ENCODE data around the gene CASP3. TPM values are rescaled to one million over a fixed set of nuclear protein-coding genes. Genes with fewer than 3 reads are reported as not detected.
A peak's percentile ranks its signal among the peaks of the same experiment; 100 is the strongest.

Gene CASP3
- total and polyA plus RNA-seq, 5 donors from 2014 or later = 11.5 to 26.1 (median 14.2) TPM

GRCh38 chr4:184672741-184673140 lies 23.5 kb upstream of the CASP3 start:
- peaks cover 17 to 26% (median 19%) of the 10 kb centered on the region in 4 donors for H3K4me1 Mint-ChIP-seq
- H3K27me3 Mint-ChIP-seq = no peaks in the 10 kb centered on the region
- no peak for ATAC-seq (ENCODE audit: low read depth in 2 of 2)
- no peak overlapping the region for H3K4me3 Mint-ChIP-seq
- peaks cover 0 to 2% (median 0%) of the 10 kb centered on the region in 7 donors for H3K9me3 Mint-ChIP-seq
- Histone ChIP-seq H3K36me3 (ENCODE audit: control insufficient read depth, insufficient read depth, low read length) (peaks cover 12% of the 10 kb centered on the region), H3K4me3 (ENCODE audit: low read depth, low read length) (no peak overlapping the region), H3K9me3 (ENCODE audit: control insufficient read depth in 2 of 2, low read length in 2 of 2) (no peaks in the 10 kb centered on the region), H3K4me1 (ENCODE audit: control insufficient read depth, insufficient read depth, low read length, poor library complexity, severe bottlenecking) (peaks cover 22% of the 10 kb centered on the region), H3K27me3 (ENCODE audit: control insufficient read depth, insufficient read depth, low read length) (no peaks in the 10 kb centered on the region), H3K27ac (ENCODE audit: insufficient read depth, low read length, poor library complexity, severe bottlenecking) (no peak overlapping the region)
- no peak for DNase-seq
- peaks cover 43% of the 10 kb centered on the region for H3K36me3 Mint-ChIP-seq
- no peak overlapping the region for H3K27ac Mint-ChIP-seq

DNA sequence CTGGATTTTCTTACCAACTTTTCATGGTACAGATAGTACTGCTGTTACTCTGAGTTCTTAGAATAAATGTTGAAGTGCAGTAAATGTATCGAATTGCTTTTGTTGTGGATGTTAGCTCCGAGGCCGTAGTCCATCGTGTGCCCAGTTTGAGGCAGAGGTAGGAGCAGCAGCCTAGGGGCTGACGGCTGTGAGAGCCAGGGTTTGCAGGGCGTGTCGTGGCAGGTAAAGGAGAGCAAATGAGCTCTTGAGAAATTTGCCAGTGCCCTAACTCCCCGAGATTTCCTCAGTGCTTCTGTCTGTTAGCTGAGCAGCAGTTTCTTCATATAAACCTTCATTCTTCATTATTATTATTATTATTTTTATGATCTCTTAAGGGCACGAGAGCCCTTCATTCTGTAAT lies 21.9 kb upstream of the CASP3 start:
- Histone ChIP-seq H3K27me3 (ENCODE audit: control insufficient read depth, insufficient read depth, low read length) (no peaks in the 10 kb centered on the region), H3K4me1 (ENCODE audit: control insufficient read depth, insufficient read depth, low read length, poor library complexity, severe bottlenecking) (peaks cover 22% of the 10 kb centered on the region), H3K9me3 (ENCODE audit: control insufficient read depth in 2 of 2, low read length in 2 of 2) (no peaks in the 10 kb centered on the region), H3K27ac (ENCODE audit: insufficient read depth, low read length, poor library complexity, severe bottlenecking) (no peak overlapping the region), H3K4me3 (ENCODE audit: low read depth, low read length) (no peak overlapping the region), H3K36me3 (ENCODE audit: control insufficient read depth, insufficient read depth, low read length) (peaks cover 12% of the 10 kb centered on the region)
- no peak overlapping the region for H3K4me3 Mint-ChIP-seq
- H3K27ac Mint-ChIP-seq = peak overlapping the region in 1 of 3 donors; percentile 82
- ATAC-seq (ENCODE audit: low read depth in 2 of 2) (no peak), DNase-seq (no peak)
- H3K4me1 Mint-ChIP-seq = peaks cover 11 to 27% (median 19%) of the 10 kb centered on the region in 4 donors
- peaks cover 0 to 2% (median 0%) of the 10 kb centered on the region in 7 donors for H3K9me3 Mint-ChIP-seq
- no peaks in the 10 kb centered on the region for H3K27me3 Mint-ChIP-seq
- H3K36me3 Mint-ChIP-seq = peaks cover 52% of the 10 kb centered on the region

GRCh38 chr4:184669251-184669650 lies 20.0 kb upstream of the CASP3 start:
- Mint-ChIP-seq H3K4me3 (peak overlapping the region in 1 of 4 donors; percentile 44), H3K9me3 (peaks cover 0 to 2% (median 0%) of the 10 kb centered on the region in 7 donors), H3K27me3 (no peaks in the 10 kb centered on the region), H3K4me1 (peaks cover 11 to 27% (median 21%) of the 10 kb centered on the region in 4 donors), H3K27ac (peak overlapping the region; percentile 29 to 82 (median 78)), H3K36me3 (peaks cover 55% of the 10 kb centered on the region)
- Histone ChIP-seq H3K4me3 (ENCODE audit: low read depth, low read length) (peak overlapping the region; percentile 46), H3K27me3 (ENCODE audit: control insufficient read depth, insufficient read depth, low read length) (no peaks in the 10 kb centered on the region), H3K4me1 (ENCODE audit: control insufficient read depth, insufficient read depth, low read length, poor library complexity, severe bottlenecking) (peaks cover 22% of the 10 kb centered on the region), H3K27ac (ENCODE audit: insufficient read depth, low read length, poor library complexity, severe bottlenecking) (peak overlapping the region; percentile 55), H3K9me3 (ENCODE audit: control insufficient read depth in 2 of 2, low read length in 2 of 2) (no peaks in the 10 kb centered on the region), H3K36me3 (ENCODE audit: control insufficient read depth, insufficient read depth, low read length) (peaks cover 8% of the 10 kb centered on the region)
- no peak for ATAC-seq (ENCODE audit: low read depth in 2 of 2)
- no peak for DNase-seq

GRCh38 chr4:184668511-184669114 lies 19.4 kb upstream of the CASP3 start:
- Mint-ChIP-seq H3K27me3 (no peaks in the 10 kb centered on the region), H3K27ac (peak overlapping the region; percentile 30 to 82 (median 78)), H3K9me3 (no peaks in the 10 kb centered on the region), H3K36me3 (peaks cover 49% of the 10 kb centered on the region), H3K4me1 (peaks cover 11 to 27% (median 21%) of the 10 kb centered on the region in 4 donors), H3K4me3 (peak overlapping the region in 3 of 4 donors; percentile 5 to 65 (median 32))
- DNase-seq (peak in 1 of 3 donors; percentile 82), ATAC-seq (ENCODE audit: low read depth in 2 of 2) (peak; percentile 53 to 63)
- peaks cover 22% of the 10 kb centered on the region for H3K4me1 ChIP-seq (ENCODE audit: control insufficient read depth, insufficient read depth, low read length, poor library complexity, severe bottlenecking)
- H3K9me3 ChIP-seq (ENCODE audit: control insufficient read depth in 2 of 2, low read length in 2 of 2) = no peaks in the 10 kb centered on the region
- peak overlapping the region; percentile 55 for H3K27ac ChIP-seq (ENCODE audit: insufficient read depth, low read length, poor library complexity, severe bottlenecking)
- H3K27me3 ChIP-seq (ENCODE audit: control insufficient read depth, insufficient read depth, low read length) = no peaks in the 10 kb centered on the region
- H3K4me3 ChIP-seq (ENCODE audit: low read depth, low read length) = peak overlapping the region; percentile 62
- peaks cover 8% of the 10 kb centered on the region for H3K36me3 ChIP-seq (ENCODE audit: control insufficient read depth, insufficient read depth, low read length)

DNA sequence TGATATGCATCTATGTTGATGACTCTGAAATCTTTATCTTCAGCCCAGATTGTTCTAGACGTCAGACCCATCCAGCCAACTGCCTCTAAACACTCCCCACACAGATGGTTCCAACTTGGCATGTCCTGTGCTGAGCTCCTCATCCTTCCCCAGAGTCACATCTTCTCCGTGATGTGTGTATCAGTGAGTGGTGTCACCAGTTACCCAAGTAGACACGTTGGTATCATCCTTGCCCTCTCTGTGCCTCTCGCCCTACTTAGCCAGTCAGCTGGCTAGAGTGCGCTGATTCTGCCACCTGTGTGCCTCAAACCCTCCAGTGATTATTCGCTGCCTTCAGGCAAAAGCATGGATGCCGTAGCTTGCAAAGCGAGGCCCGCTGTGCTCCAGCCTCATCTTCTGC lies 18.8 kb upstream of the CASP3 start:
- no peaks in the 10 kb centered on the region for H3K27me3 Mint-ChIP-seq
- Histone ChIP-seq H3K9me3 (ENCODE audit: control insufficient read depth in 2 of 2, low read length in 2 of 2) (no peaks in the 10 kb centered on the region), H3K27ac (ENCODE audit: insufficient read depth, low read length, poor library complexity, severe bottlenecking) (no peak overlapping the region), H3K36me3 (ENCODE audit: control insufficient read depth, insufficient read depth, low read length) (peaks cover 8% of the 10 kb centered on the region), H3K4me3 (ENCODE audit: low read depth, low read length) (no peak overlapping the region), H3K4me1 (ENCODE audit: control insufficient read depth, insufficient read depth, low read length, poor library complexity, severe bottlenecking) (peaks cover 22% of the 10 kb centered on the region), H3K27me3 (ENCODE audit: control insufficient read depth, insufficient read depth, low read length) (no peaks in the 10 kb centered on the region)
- no peaks in the 10 kb centered on the region for H3K9me3 Mint-ChIP-seq
- no peak for DNase-seq
- H3K4me3 Mint-ChIP-seq = peak overlapping the region in 2 of 4 donors; percentile 5 to 32
- ATAC-seq (ENCODE audit: low read depth in 2 of 2) = peak in 1 of 2 donors; percentile 12
- H3K36me3 Mint-ChIP-seq = peaks cover 47% of the 10 kb centered on the region
- peak overlapping the region; percentile 25 to 91 (median 82) for H3K27ac Mint-ChIP-seq
- peaks cover 11 to 27% (median 21%) of the 10 kb centered on the region in 4 donors for H3K4me1 Mint-ChIP-seq

GRCh38 chr4:184666670-184667069 lies 17.4 kb upstream of the CASP3 start:
- no peak overlapping the region for H3K27ac ChIP-seq (ENCODE audit: insufficient read depth, low read length, poor library complexity, severe bottlenecking)
- H3K36me3 ChIP-seq (ENCODE audit: control insufficient read depth, insufficient read depth, low read length) = no peaks in the 10 kb centered on the region
- H3K27me3 ChIP-seq (ENCODE audit: control insufficient read depth, insufficient read depth, low read length) = no peaks in the 10 kb centered on the region
- peak overlapping the region in 1 of 4 donors; percentile 49 for H3K4me3 Mint-ChIP-seq
- peaks cover 11 to 27% (median 21%) of the 10 kb centered on the region in 4 donors for H3K4me1 Mint-ChIP-seq
- peaks cover 22% of the 10 kb centered on the region for H3K4me1 ChIP-seq (ENCODE audit: control insufficient read depth, insufficient read depth, low read length, poor library complexity, severe bottlenecking)
- ATAC-seq (ENCODE audit: low read depth in 2 of 2) (no peak), DNase-seq (no peak)
- H3K4me3 ChIP-seq (ENCODE audit: low read depth, low read length) = no peak overlapping the region
- no peaks in the 10 kb centered on the region for H3K27me3 Mint-ChIP-seq
- no peaks in the 10 kb centered on the region for H3K9me3 ChIP-seq (ENCODE audit: control insufficient read depth in 2 of 2, low read length in 2 of 2)
- H3K9me3 Mint-ChIP-seq = no peaks in the 10 kb centered on the region
- H3K36me3 Mint-ChIP-seq = peaks cover 38% of the 10 kb centered on the region
- peak overlapping the region in 2 of 3 donors; percentile 7 to 51 for H3K27ac Mint-ChIP-seq

- ATAC-seq (ENCODE audit: low read depth in 2 of 2) (no peak), DNase-seq (peak in 1 of 3 donors; percentile 48)
- Mint-ChIP-seq H3K4me3 (no peak overlapping the region), H3K27me3 (no peaks in the 10 kb centered on the region), H3K9me3 (no peaks in the 10 kb centered on the region), H3K4me1 (peaks cover 11 to 20% (median 19%) of the 10 kb centered on the region in 4 donors), H3K27ac (no peak overlapping the region), H3K36me3 (peaks cover 36% of the 10 kb centered on the region)
- Histone ChIP-seq H3K27me3 (ENCODE audit: control insufficient read depth, insufficient read depth, low read length) (no peaks in the 10 kb centered on the region), H3K4me3 (ENCODE audit: low read depth, low read length) (no peak overlapping the region), H3K4me1 (ENCODE audit: control insufficient read depth, insufficient read depth, low read length, poor library complexity, severe bottlenecking) (peaks cover 17% of the 10 kb centered on the region), H3K9me3 (ENCODE audit: control insufficient read depth in 2 of 2, low read length in 2 of 2) (no peaks in the 10 kb centered on the region), H3K27ac (ENCODE audit: insufficient read depth, low read length, poor library complexity, severe bottlenecking) (no peak overlapping the region), H3K36me3 (ENCODE audit: control insufficient read depth, insufficient read depth, low read length) (no peaks in the 10 kb centered on the region)
Observed at GRCh38 chr4:184664445-184665210, 15.4 kb upstream of the CASP3 start.

Data from CD4-positive, CD25-positive, alpha-beta regulatory T cell (primary cell).